GM12891 (cell line): Measurements from ENCODE around the gene CGB1.

Experiments
- POLR2A ChIP-seq: IDR thresholded peaks from 2 replicates; pipeline ENCODE4 v1.6.1; 2011; ENCODE audit warnings: low read depth, low read length, control low read depth
- TAF1 ChIP-seq: IDR thresholded peaks from 2 replicates; pipeline ENCODE4 v1.6.1; 2011; ENCODE audit warnings: low read depth, low read length, control low read depth

GRCh38 chr19:48988286-48988685 is 48.4 kb downstream of the CGB1 start:
- no peak for TF ChIP-seq POLR2A
- no peak for TF ChIP-seq TAF1
